Amygdala (tissue), 56 donors: ENCODE measurements around the gene SP100.
A peak's percentile ranks its signal among the peaks of the same experiment; 100 is the strongest.
"Not testable (repeated sequence)": the region's sequence is repeated elsewhere in the genome, so short reads cannot be mapped to it uniquely, and the experiment has no call there.

Experiments used
- DNase-seq, 56 donors: peaks; one replicate each; lab custom pipeline; 2025; lab: John Stamatoyannopoulos, UW

Gene SP100

DNA sequence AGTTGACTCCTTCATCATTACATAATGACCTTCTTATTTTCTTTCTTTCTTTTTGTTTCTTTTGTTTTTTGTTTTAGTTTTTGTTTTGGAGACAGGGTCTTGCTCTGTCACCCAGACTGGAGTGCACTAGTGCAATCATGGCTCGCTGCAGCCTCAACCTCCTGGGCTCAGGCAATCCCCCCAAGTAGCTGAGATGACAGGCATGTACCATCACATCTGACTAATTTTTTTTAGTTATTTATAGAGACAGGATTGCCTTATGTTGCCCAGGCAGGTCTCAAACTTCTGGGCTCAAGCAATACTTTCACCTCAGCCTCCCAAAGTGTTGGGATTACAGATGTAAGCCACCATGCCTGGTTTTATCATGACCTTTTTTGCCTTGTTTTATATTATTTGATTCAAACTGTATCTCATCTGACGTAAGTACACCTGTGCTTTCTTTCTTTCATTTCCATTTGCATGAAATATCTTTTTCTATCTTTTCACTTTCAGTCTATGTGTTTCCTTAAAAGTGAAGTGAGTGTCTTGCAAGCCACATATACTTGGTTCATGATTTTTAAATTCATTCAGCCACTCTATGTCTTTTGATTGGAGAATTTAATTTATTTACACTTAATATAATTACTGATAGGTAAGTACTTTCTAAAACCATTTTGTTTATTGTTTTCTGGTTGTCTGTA is 39.1 kb downstream of the SP100 start:
- DNase-seq: no peak

DNA sequence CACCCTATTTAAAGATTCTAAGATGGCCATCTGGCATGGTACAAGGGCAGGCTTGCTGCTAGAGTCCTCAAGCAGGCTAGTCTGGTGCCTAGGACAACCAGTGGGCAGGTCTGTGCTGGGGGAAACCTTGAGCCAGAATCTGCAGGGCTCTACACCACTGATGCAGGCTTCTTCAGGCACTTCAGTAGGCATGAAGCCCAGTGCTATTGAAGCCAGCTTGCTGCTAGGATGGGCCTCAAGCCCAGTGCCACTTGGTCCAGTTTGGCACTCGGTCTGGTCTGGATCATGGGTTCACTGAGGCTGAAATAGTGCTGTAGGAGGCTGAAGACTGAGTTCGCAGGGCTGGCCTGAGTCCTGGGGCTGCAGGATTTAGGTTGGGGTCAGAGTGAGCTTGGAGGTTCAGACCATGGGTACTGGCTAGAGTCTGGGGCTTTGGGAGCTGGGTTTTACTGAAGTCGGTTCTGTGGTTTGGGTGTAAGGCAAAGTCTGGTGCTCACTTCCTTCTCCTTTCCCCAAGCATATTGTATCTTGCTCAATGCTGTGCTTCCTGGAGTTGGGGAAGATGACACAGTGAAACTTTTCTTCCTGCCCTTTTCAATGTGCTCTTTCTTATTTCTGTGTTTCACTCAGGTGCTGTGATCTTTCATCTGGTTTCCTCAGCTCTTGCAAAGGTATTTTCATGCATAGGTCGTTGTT is 41.2 kb downstream of the SP100 start:
- DNase-seq: peak in 9 of 56 donors; percentile 0 to 39 (median 3)

DNA sequence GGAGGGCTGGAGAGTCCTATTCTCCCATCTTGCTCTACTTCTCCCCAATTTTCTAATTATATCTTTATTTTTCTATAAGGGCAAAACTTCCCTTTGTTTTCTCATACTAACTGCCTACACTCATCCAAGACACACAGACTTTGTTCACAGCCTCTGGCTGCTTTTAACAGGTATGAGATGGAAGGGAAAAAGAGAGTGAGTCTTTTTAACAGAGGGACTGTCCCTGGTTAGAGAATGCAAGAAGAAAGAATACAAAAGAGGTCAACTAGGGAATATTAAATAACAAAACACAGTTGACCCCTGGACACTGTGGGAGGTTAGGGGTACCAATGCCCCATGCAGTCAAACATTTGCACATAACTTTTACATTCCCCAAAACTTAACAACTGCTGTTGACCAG is 41.8 kb downstream of the SP100 start:
- DNase-seq: no peak

DNA sequence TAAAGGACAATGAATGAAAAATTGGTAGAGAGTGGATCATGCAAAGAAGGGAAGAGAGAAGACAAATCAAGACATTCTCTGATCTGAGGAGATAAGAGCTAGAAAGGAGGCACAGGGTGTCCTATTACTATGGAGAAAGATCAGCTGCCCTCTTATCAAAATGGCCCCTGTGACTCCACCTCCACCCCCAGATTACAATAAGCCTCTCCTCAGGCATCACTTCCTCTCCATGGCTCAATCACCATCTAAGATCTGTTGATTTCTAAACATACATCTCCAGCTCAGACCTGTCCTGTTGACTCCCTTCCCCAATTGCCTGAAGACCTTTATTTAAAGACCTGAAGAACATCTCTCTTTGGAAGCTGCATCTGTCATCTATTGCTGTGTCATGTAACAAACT is 43.2 kb downstream of the SP100 start:
- DNase-seq: no peak

DNA sequence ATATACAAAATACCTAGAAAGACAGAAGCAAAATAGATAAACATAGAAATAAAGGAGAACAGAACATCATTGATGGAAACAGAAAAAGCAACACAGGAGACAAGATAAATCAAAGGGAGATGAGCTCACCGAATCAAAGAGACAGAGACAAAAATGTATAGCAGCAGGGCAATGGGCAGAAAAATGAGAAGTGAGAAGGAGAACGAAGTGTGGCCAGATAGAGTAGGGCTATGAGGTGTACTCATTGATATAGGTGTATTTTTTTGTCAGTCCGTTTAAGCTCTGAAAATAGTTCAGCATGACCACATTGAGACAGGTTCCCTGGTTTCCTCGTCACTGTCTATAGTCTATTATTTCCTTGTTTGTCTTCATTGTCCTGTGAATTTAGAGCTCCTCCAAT is 55.1 kb downstream of the SP100 start:
- no peak for DNase-seq

DNA sequence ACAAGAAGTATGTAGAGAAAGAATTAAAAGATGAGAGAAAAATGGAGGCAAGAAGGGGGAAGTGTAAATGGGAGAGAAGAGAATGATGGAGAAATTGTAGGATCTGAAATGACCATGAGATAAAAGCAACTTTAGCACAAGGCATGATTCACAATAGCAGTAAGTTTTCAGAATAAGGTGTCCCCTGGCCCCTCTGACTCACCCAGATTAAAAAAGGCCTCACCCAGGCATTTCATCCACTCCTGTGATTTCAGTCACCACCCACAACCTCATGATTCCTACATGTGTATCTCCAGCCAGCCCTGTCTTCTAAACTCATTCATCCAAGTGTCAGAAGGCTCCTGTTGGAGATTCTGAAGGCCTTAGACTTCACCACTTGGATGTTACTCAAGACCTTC is 56.6 kb downstream of the SP100 start:
- DNase-seq: no peak

DNA sequence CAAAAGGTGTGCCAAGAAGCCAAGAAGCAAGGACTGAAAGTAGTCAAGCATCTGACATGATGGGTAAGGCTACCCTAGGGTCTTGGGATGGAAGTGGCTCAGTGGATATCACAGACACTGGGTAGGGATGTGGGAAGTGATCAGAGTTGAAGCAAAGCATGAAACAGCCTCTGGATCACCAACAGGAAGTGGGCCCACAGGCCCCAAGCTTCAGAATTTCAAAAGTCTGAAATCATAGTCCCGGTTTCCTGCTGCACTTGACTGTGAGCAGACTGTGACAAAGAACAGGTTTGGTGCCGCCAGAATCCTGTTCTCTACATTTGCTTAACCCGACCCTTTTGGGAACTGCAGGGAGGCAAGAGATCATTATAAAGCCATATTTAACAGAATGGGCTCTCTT is 57.4 kb downstream of the SP100 start:
- no peak for DNase-seq

DNA sequence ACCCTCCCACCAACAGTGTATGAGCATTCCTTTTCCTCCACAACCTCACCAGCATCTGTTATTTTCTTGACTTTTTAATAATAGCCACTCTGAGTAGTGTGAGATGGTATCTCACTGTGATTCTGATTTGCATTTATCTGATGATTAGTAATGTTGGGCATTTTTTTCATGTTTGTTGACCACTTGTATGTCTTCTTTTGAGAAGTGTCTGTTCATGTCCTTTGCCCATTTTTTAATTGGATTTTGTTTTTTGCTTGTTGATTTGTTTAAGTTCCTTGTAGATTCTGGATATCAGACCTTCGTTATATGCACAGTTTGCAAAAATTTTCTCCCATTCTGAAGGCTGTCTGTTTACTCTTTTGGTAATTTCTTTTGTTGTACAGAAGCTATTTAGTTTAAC is 59.1 kb downstream of the SP100 start:
- no peak for DNase-seq

DNA sequence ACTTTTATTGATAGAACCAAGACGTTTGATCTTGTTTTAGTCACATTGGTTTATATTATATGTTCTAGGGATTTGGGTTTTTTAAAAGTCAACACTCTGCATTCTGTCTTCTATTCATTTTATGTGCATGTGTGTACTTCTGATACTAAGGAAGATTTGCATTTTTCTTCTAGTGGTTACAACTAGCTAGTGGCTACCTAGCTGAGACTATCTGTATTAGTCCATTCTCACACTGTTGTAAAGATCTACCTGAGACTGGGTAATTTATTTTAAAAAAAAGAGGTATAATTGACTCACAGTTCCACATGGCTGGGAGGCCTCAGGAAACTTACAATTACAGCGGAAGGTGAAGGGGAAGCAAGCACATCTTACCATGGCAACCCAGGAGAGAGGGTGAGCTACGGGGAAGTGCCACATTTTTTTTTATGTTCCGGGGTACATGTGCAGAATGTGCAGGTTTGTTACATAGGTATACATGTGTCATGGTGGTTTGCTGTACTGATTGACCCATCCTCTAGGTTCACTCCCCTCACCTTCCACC is 69.9 kb downstream of the SP100 start:
- DNase-seq: no peak

DNA sequence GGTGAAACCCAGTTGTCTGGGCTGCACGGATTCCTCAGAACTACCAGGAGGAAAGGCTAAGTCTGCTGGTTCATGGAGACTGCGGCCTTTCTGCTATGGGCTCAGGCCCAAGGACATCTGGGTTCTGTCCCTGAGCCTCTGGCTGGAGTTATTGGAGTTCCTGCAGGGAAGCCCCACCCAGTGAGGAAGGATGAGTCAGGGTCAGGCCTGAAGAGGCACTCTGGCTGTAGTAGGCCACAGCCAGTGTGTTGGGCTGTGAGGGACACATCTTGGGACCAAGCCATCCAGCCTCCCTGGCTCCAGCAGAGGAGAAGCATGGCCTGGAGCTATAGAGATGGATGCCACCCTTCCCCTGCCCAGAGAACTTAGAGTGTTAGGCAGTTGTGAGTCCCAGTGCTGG is 75.2 kb downstream of the SP100 start:
- DNase-seq: not testable (repeated sequence)

DNA sequence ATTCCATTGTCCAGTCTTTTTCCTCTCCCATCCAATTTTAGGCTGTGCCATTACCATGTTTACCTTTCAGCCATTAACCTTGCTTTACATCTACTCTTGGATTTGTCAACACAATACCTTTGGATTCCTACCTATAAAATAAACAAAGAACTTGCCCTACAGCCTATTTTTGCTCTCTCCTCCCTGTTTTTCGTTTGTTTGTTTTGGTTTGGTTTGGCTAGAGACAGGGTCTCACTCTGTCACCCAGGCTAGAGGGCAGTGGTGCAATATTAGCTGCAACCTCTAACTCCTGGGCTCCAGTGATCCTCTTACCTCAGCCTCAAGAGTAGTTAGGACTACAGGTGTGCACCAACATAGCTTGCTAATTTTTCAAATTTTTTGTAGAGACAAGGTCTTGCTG is 76.1 kb downstream of the SP100 start:
- DNase-seq: no peak

DNA sequence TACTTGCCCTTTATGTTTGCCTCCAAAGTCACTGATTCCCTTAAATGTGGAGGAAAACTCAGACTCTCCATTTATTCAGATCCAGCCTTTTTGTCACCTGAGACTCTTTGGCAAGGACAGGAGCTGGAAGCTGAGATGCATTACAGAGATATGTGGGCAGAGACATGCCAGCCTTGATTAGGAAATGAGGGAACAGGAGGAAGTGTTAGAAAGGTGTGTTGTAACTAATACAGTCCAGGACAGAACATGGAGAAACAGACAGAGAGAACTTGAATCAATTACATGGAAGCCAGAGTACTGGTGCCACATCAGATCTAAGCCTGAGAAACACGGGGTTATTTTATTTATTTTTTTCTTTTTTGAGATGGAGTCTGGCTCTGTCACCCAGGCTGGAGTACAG is 79.0 kb downstream of the SP100 start:
- no peak for DNase-seq

DNA sequence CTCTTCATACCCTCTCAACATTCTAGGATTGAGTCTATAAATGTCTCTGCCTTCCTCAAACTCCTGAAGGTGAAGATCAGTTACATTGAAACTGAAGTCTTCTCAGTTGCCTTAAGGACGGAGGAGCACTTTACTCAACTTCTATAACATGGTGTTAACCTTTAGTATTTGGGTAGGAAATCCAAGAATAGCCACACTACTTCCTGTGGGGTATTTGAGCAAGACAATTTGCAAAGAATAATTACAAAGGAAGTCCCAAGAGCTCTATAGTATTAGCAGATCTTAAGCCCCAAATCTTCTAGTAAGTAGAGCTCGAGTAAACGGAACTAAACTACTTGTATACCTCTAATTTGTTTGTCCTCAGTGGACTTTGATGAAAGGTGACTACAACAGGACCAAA is 80.9 kb downstream of the SP100 start:
- DNase-seq: no peak

DNA sequence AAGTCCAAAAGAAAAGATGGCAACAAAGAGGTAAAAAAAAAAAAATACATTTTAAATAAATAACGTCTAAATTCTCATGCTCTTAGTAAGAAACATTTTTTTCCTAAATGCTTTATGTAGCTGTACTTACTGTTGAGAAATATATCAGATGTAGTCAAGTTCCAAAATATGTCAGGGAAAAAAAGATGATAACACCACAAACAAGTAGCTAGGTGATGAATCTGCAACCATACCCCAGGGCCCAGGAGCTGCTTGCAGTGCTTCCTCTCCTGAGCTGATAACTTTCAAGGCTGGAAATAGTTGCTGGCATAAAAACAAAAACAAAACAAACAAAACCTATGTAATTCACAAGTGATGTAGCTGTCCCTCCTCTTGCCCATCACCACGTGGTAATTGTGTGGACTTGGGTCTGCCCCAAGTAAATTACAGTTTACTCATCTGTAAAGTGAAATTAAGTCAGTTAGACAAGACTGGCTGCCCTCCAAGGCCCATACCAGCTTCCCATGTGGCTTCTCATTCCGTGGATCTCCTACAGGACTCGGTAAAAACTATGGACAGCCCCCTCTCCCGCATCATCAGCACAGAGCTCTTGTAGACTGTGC is 82.6 kb downstream of the SP100 start:
- DNase-seq: no peak

DNA sequence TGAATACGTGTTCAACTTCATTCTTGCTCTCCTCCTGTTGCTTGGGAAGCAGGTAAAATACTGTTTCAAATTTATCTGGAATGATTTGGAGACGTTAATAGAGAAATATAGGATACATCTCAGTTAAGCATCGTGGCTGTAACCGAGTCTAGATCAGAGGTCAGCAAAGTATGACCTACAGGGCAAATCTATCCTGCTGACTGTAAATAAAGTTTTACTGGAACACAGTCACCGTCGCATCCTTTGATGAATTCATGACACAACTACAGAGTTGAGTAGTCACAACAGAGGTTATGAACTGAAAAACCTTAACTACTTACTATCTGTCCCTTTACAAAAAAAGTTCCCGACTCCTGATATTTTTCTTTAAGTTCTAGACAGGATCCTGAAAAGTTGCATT is 86.6 kb downstream of the SP100 start:
- DNase-seq: no peak

DNA sequence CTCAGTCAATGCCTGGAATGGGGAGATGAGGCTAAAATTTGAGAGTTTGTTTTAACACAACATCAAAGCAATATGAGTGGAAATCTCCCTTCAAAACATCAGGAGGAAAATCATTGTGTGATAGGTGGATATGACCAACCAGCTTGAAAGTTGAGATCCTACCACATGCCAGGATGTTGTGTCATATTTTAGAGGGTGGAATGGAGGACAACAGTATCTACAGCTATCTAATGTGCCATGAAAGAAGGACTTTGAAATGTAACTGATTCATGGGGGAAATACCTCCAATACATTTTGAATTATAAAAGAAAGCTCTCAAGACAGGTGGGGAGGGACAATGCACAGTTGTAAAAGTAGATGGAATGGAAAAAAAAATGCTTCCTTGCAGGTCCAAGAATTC is 87.8 kb downstream of the SP100 start:
- no peak for DNase-seq

DNA sequence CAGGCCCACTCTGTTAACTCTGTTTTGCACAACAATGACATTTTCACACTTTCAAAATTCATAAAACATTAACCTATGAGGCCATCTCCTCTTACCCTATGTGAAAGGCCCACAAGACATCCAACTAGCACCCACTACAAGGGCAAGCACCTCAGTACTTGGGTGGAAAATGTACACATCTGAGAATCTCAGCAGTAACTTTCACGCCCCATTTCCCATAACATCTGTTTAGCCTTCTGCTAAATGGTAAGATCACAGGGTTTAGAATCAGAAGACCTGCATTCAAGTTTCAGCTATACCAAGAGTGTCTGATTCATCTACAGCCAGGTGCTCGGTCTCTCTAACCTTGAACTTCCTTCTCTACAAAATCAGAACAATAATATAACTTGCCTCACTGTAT is 89.2 kb downstream of the SP100 start:
- no peak for DNase-seq

DNA sequence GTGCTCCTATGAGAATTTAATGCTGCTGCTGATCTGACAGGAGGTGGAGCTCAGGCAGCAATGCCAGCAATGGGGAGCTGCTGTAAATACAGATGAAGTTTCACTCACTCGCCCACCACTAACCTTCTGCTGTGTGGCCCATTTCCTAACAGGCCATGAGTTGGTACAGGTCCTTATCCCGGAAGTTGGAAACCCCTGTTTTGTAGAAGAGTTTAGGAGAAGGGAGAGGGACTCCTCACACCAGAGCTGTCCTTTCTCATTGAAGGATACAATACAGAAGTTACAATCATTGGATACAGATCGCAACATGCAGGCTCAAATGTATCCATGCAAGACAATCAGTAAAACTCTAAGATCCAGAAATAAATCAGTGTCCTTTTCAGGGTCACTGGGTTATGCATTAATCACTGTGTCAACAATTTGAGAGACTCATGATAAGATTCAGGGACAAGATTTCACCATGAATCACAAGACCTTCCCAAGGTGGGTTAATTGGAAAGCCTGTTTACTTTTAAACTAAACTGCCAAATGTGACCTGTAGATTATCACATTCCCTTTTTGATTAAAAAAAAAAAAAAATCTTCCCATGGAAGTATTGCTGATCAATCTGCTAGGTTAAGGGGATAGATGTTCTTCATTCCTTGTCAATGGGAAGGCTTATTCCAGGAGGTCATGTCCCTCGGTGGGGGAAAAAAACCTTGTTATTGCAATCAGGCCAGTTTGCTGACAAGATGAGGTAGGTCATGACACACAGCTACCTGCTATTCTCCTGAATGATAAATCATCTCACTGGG is 97.2 kb downstream of the SP100 start:
- no peak for DNase-seq

DNA sequence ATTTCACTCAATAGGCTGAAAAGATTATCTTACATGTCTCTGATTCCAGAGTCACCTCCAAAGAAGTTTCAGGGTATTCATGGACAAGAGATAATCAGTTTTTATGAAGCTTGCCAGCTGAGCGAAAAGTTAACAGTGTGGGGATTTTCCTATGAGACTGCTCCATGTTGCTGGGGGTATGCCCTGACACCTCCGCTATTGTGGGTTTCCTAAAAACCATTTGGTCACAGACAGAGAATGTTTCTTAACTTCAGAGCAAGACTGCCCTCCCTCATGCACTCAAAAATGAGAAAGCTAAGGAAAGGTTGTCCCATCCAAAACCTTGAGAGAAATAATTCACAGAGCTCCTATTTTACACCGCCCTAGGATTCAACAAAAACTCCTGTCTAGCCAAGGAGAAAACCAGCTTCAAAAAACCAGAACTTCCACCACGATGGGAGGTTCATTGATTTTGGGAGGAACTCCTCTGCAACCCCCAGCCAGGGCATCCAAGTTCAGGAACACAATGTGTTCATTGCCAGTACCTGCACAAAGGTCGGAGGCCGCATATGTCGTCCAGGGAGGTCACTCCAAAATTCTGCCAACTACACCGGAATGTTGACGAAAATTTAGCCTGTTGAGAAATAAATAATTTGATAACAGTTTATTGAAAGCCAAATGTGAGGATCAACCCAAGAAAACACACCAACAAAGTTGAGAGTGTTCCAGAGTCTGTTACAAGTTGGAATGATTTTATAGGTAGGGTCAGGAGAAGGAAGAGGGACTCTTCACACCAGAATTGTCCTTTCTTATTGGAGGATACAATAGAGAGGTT is 104.3 kb downstream of the SP100 start:
- DNase-seq: no peak

DNA sequence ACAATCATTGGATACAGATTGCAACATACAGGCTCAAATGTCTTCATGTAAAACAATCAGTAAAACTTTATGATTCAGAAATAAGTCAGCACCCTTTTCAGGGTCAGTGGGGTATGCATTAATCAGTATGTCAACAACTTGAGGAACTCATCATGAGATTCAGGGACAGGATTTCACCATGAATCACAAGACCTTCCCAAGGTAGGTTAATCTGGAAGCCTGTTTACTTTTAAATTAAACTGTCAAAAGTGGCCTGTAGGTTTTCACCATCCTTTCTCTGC is 104.8 kb downstream of the SP100 start:
- no peak for DNase-seq
